Chondrocyte (in vitro differentiated cells): ENCODE data around the gene OSBPL6. TPM values are rescaled to one million over a fixed set of nuclear protein-coding genes. Genes with fewer than 3 reads are reported as not detected.

ENCODE experiments used
- DNase-seq: peaks from one replicate; pipeline ENCODE4 v3.0.0; 2021; ENCODE audit warnings: mixed read lengths, low spot score
- H3K27ac Mint-ChIP-seq: one replicate; pipeline ENCODE4 v1.8.0; 2021; ENCODE audit warnings: mild to moderate bottlenecking, moderate library complexity, mixed read lengths; ENCODE audit not compliant: unreplicated experiment
- H3K27me3 Mint-ChIP-seq: 2 replicates; pipeline ENCODE4 v1.8.0; 2021; ENCODE audit warnings: low read depth, mixed read lengths
- H3K36me3 Mint-ChIP-seq: 2 replicates; pipeline ENCODE4 v1.8.0; 2021; ENCODE audit warnings: low read depth, mixed read lengths
- H3K4me1 Mint-ChIP-seq: 2 replicates; pipeline ENCODE4 v1.8.0; 2021; ENCODE audit warnings: low read depth, mild to moderate bottlenecking, mixed read lengths
- H3K4me3 Mint-ChIP-seq: one replicate; pipeline ENCODE4 v1.8.0; 2021; ENCODE audit warnings: mild to moderate bottlenecking, moderate library complexity, mixed read lengths; ENCODE audit not compliant: unreplicated experiment
- H3K9me3 Mint-ChIP-seq: 2 replicates; pipeline ENCODE4 v1.8.0; 2021; ENCODE audit warnings: low read depth, mixed read lengths
- CTCF ChIP-seq: fragments of 200-600 bp; sonication (generic); IDR thresholded peaks from 2 replicates; pipeline ENCODE4 v1.5.0; 2021; ENCODE audit warnings: antibody characterized with exemption, mild to moderate bottlenecking, moderate library complexity
- total RNA-seq: library from RNA; stranded (reverse); gene quantifications from 3 replicates; pipeline ENCODE4 v1.2.1, GENCODE V29; 2021

The OSBPL6 gene
- total RNA-seq, 1 donor from 2014 or later = 10.3 TPM

GRCh38 chr2:178237488-178238153, 43.3 kb downstream of the OSBPL6 start:
- no peak overlapping the region for H3K27ac Mint-ChIP-seq
- peaks cover 20% of the 10 kb centered on the region for H3K4me1 Mint-ChIP-seq
- H3K27me3 Mint-ChIP-seq = no peaks in the 10 kb centered on the region
- H3K4me3 Mint-ChIP-seq = no peak overlapping the region
- no peaks in the 10 kb centered on the region for H3K36me3 Mint-ChIP-seq
- DNase-seq = no peak
- no peak for TF ChIP-seq CTCF
- H3K9me3 Mint-ChIP-seq = no peaks in the 10 kb centered on the region

- Mint-ChIP-seq H3K27ac (peak overlapping the region; percentile 4), H3K4me3 (no peak overlapping the region), H3K9me3 (no peaks in the 10 kb centered on the region), H3K36me3 (no peaks in the 10 kb centered on the region), H3K27me3 (no peaks in the 10 kb centered on the region), H3K4me1 (peaks cover 20% of the 10 kb centered on the region)
- TF ChIP-seq CTCF = no peak
- DNase-seq = no peak
Observed at GRCh38 chr2:178238154-178238521, 43.8 kb downstream of the OSBPL6 start.

- Mint-ChIP-seq H3K9me3 (no peaks in the 10 kb centered on the region), H3K4me3 (no peak overlapping the region), H3K27me3 (no peaks in the 10 kb centered on the region), H3K36me3 (no peaks in the 10 kb centered on the region), H3K4me1 (peaks cover 20% of the 10 kb centered on the region), H3K27ac (no peak overlapping the region)
- DNase-seq = no peak
- TF ChIP-seq CTCF = no peak
Observed at GRCh38 chr2:178238750-178239149, 44.4 kb downstream of the OSBPL6 start.

GRCh38 chr2:178241844-178242551, 47.7 kb downstream of the OSBPL6 start:
- peak overlapping the region; percentile 97 for H3K27ac Mint-ChIP-seq
- H3K4me3 Mint-ChIP-seq = no peak overlapping the region
- H3K36me3 Mint-ChIP-seq = no peaks in the 10 kb centered on the region
- H3K4me1 Mint-ChIP-seq = peaks cover 29% of the 10 kb centered on the region
- DNase-seq = no peak
- H3K9me3 Mint-ChIP-seq = no peaks in the 10 kb centered on the region
- no peaks in the 10 kb centered on the region for H3K27me3 Mint-ChIP-seq
- no peak for TF ChIP-seq CTCF

- Mint-ChIP-seq H3K9me3 (no peaks in the 10 kb centered on the region), H3K27me3 (no peaks in the 10 kb centered on the region), H3K4me1 (peaks cover 29% of the 10 kb centered on the region), H3K27ac (peak overlapping the region; percentile 97), H3K36me3 (no peaks in the 10 kb centered on the region), H3K4me3 (no peak overlapping the region)
- TF ChIP-seq CTCF = no peak
- no peak for DNase-seq
Observed at GRCh38 chr2:178242552-178242883, 48.2 kb downstream of the OSBPL6 start.
